ENCODE measurements around the gene LCE7A.

DNA sequence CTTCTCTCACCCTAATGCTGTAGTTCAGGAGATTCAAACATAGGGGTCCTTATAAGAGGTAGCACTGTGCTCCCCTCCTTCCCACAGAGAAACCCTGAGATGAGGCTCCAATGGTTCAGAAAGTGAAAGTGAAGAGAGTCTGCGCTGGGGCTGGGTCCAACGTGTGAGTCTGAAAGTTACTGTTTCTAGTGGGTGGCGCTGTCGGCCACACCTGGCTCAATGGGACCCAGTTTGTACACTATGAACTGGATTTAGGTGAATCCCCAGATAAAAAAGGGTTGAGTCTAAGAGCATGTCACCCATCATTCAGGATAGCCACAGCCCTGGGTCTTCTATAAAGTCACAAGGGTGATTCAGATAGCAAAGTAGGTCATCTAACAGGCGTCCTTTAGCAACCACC, 21.1 kb downstream of the LCE7A start:
- no peak for TF ChIP-seq POLR2A (IDR thresholded peaks at IDR 0.05)
- TF ChIP-seq, protein P1, sequence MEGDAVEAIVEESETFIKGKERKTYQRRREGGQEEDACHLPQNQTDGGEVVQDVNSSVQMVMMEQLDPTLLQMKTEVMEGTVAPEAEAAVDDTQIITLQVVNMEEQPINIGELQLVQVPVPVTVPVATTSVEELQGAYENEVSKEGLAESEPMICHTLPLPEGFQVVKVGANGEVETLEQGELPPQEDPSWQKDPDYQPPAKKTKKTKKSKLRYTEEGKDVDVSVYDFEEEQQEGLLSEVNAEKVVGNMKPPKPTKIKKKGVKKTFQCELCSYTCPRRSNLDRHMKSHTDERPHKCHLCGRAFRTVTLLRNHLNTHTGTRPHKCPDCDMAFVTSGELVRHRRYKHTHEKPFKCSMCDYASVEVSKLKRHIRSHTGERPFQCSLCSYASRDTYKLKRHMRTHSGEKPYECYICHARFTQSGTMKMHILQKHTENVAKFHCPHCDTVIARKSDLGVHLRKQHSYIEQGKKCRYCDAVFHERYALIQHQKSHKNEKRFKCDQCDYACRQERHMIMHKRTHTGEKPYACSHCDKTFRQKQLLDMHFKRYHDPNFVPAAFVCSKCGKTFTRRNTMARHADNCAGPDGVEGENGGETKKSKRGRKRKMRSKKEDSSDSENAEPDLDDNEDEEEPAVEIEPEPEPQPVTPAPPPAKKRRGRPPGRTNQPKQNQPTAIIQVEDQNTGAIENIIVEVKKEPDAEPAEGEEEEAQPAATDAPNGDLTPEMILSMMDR (IDR thresholded peaks at IDR 0.05): no peak
